ENCODE data around the gene ADGRB3.

ADGRB3 gene

DNA sequence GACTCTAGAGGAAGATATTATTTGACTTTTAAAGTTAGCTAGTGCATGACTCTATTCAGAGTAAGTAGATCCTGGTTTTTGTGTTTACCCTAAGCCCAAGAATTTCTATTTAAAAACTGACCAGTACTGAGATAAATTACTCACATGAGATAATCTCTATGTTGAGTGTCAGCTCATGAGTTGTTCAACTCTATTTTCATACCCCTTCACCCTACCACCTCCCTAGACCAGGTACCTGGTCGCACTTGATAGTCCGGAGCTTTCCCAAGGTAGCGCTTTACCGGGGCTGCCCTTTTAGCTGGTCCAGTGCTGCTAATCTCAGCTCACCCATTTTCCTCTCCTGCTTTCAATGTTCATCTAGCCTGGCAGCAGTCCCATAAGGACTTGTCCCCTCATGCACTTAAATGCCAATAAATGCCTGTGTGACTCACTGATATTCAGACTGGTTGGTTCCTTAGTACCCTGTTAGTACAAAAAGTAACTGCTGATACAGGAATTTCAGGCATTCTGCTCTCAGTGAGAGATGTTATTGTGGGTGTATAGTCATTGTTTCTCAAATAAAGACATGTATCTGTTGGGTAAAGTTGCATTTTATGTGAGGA lies 503.9 kb downstream of the ADGRB3 start:
- TF ChIP-seq, protein P1, sequence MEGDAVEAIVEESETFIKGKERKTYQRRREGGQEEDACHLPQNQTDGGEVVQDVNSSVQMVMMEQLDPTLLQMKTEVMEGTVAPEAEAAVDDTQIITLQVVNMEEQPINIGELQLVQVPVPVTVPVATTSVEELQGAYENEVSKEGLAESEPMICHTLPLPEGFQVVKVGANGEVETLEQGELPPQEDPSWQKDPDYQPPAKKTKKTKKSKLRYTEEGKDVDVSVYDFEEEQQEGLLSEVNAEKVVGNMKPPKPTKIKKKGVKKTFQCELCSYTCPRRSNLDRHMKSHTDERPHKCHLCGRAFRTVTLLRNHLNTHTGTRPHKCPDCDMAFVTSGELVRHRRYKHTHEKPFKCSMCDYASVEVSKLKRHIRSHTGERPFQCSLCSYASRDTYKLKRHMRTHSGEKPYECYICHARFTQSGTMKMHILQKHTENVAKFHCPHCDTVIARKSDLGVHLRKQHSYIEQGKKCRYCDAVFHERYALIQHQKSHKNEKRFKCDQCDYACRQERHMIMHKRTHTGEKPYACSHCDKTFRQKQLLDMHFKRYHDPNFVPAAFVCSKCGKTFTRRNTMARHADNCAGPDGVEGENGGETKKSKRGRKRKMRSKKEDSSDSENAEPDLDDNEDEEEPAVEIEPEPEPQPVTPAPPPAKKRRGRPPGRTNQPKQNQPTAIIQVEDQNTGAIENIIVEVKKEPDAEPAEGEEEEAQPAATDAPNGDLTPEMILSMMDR (conservative IDR thresholded peaks at IDR 0.05; ENCODE audit: low read depth, low read length): no peak
- DNase-seq (ENCODE audit: low read depth): peak; percentile 59
- no peak overlapping the region for H3K4me3 ChIP-seq (ENCODE audit: low read length)

DNA sequence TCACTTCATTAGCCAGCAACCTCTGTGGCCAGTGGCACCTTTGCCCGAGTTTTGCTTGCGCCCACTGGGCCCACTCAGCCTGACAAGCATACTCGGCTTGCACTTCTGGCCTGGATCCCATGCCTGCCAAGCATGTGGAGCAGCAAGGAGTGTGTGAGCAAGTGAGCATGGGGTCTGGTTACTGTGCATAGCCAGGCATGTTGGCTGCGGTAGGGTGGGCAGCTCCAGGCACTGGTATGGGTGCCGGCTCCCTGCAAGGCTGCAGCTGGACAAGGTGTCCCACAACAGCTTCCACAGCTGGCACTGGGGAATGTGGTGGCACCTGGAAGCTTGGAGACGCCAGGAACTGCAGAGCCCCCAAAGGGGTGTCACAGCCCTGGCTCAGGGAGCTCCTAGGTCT lies 510.0 kb downstream of the ADGRB3 start:
- TF ChIP-seq, protein P1 (conservative IDR thresholded peaks at IDR 0.05; ENCODE audit: low read depth, low read length): no peak
- H3K4me3 ChIP-seq (ENCODE audit: low read length): no peak overlapping the region
- DNase-seq (ENCODE audit: low read depth): no peak

DNA sequence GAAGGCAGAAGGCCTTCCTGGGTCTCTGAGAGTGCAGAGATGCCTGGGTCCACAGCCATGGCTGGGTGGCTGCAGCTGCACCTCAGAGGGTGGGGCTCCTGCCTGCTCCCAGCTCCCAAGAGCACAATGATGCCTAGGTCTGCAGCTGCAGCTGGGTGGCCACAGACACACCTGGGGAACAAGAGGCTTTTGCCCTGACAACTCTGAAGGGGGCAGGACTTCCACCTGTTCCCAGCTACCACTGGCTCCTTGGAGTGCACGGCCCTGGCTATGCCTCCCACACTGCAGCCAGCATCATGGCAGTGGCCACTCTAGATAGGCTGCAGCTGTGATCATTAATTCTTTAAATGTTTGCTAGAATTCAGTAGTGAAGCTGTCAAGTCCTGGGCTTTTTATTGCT lies 511.3 kb downstream of the ADGRB3 start:
- H3K4me3 ChIP-seq (ENCODE audit: low read length): no peak overlapping the region
- no peak for DNase-seq (ENCODE audit: low read depth)
- TF ChIP-seq, protein P1 (conservative IDR thresholded peaks at IDR 0.05; ENCODE audit: low read depth, low read length): no peak

DNA sequence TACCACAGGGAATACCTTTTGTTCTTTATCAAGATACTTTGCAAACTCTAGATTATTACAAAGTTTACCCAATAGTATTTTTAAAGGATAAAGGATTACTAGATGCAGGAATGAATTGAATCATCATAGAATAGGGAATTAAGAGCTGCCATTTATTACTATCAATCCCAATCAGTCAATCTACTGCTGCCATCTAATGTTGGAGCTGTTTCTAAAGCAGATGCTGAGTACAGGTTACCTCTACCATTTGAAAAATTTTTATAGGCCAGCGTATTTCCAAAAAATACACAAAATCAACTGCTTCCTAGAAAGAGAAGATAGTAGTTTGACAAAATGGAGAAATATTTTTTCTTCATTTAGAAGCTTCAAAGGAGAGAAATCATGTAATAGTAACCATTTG lies 520.4 kb downstream of the ADGRB3 start:
- DNase-seq (ENCODE audit: low read depth): no peak
- no peak overlapping the region for H3K4me3 ChIP-seq (ENCODE audit: low read length)
- TF ChIP-seq, protein P1 (conservative IDR thresholded peaks at IDR 0.05; ENCODE audit: low read depth, low read length): peak; percentile 32

DNA sequence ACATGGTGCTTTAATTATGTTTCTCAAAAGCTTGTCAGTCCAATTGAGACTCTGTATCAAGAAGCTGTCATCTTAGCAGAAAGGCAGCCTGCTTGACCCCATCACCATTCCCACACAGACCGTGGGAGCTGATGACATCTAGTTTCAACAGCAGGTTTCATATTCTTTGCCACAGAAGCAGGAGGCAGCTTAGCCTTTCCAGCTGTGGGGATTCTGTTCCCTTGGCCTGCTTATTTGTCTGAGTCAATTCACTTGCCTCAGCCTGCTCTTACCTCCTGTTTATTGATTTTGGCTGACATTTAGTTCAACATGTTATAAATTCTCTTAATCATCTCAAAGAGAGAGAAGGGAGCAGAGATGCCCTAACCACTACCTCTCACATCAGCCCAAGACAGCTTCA lies 527.7 kb downstream of the ADGRB3 start:
- H3K4me3 ChIP-seq (ENCODE audit: low read length): no peak overlapping the region
- no peak for DNase-seq (ENCODE audit: low read depth)
- TF ChIP-seq, protein P1 (conservative IDR thresholded peaks at IDR 0.05; ENCODE audit: low read depth, low read length): no peak

DNA sequence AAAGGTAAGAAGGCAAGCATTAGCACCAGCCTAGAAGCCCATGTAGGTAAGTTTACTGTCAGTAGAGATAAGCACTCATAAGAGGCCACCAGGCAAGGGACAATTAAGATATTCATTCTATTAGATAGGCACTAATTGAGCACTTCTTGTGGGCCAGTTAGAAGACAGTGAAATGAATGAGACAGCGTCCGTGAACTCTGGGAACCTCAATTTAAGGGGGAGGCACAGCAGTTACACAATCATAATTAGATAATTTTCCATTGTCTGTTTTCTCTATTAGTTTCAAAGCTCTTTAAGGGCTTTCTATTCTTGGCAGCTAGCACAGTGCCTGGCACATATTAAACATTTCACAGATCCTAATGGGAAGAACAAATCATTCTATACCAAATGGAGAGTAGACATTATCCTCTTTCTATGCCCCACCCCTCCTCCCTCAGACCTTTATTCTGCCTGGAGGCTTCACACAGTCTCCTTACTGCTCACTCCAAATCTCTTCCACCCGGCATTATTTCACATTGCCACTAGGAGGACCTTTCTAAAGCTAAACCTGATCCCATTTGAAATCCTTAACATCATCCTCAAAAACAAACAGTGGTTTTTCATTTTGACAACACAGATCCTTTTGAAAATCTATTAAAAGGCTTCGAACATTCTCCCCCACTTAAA lies 529.6 kb downstream of the ADGRB3 start:
- no peak for DNase-seq (ENCODE audit: low read depth)
- no peak overlapping the region for H3K4me3 ChIP-seq (ENCODE audit: low read length)
- TF ChIP-seq, protein P1 (conservative IDR thresholded peaks at IDR 0.05; ENCODE audit: low read depth, low read length): peak; percentile 51

DNA sequence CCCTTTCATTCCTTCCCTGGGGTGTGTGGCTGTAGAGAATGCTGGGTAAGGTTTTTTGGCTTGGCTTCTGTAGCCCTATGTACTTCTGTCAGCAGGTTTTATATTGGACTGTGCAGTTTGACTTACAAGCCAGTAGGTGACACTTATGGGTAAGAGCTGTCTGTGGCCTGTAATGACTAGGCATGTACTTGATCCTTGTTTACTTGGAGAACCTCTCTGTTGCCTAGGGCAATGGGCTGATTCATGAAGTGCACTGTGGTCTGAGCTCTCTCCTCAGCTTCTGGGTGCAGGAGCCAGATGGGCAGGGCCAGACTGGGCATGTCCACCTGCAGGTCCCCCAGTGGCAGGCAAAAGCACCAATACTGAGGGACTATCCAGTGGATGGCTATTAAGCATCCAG lies 544.6 kb downstream of the ADGRB3 start:
- no peak for DNase-seq (ENCODE audit: low read depth)
- TF ChIP-seq, protein P1 (conservative IDR thresholded peaks at IDR 0.05; ENCODE audit: low read depth, low read length): peak; percentile 31
- H3K4me3 ChIP-seq (ENCODE audit: low read length): no peak overlapping the region
